GM19351 (cell line): Measurements from ENCODE around the gene SLC6A13.
"Not testable (repeated sequence)": the region's sequence is repeated elsewhere in the genome, so short reads cannot be mapped to it uniquely, and the experiment has no call there.

Source experiments
- ATAC-seq: cut with Tn5 transposase; IDR thresholded peaks from one replicate; pipeline ENCODE4 v1.9.1; 2021; ENCODE audit warnings: mild to moderate bottlenecking, moderate library complexity; ENCODE audit not compliant: unreplicated experiment

SLC6A13 gene

GRCh38 chr12:217029-217428 lies 45.6 kb downstream of the SLC6A13 start:
- ATAC-seq = not testable (repeated sequence)

DNA sequence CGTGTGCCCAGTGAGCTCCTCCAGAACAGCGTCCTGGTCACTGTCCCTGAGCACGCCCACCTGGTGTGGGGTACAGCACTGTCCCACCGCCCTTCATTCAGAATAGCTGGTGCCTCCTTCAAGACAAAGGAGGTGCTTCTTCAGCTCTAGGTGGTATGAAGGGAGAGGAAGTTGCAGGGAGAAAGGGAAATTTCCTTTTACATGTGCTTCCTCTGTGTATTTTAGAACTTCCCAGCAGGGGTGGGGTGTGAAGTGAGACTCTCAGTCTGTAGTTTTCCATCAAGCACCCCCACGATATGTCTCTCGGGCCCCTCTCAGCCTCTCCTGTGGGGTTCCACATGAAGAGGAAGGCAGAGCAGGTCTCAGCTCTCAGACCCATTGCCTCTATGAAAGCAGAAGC lies 47.5 kb downstream of the SLC6A13 start:
- ATAC-seq = no peak

GRCh38 chr12:214003-214741 lies 48.5 kb downstream of the SLC6A13 start, which contains the start of gene SLC6A12:
Gene SLC6A12, minus strand, starts transcription at chr12:214157. Its CDS starts 4,171 bp downstream, at chr12:209986.
- ATAC-seq = no peak

DNA sequence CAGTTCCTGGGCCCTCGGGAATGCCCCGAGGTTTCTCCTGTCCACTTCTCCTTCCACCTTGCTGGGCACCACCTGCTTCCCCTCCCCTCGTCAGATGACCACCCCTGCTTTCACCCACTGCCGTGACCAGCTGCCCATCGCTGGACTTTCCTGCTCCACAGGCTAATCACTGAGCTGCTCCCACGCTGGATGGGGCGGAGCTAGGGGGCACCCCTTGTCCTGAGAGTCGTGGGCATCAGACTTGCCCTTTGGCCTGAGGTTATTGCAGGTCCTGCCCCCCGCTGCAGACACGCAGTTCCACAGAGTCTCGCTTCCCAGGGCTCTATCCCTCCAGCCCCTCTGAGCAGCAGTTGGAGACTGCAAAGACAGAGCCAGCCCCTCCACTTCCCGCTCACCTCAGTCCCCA lies 49.1 kb downstream of the SLC6A13 start:
- ATAC-seq = no peak

GRCh38 chr12:212715-213526 lies 49.7 kb downstream of the SLC6A13 start:
- no peak for ATAC-seq

GRCh38 chr12:212415-212714 lies 50.3 kb downstream of the SLC6A13 start:
- no peak for ATAC-seq

DNA sequence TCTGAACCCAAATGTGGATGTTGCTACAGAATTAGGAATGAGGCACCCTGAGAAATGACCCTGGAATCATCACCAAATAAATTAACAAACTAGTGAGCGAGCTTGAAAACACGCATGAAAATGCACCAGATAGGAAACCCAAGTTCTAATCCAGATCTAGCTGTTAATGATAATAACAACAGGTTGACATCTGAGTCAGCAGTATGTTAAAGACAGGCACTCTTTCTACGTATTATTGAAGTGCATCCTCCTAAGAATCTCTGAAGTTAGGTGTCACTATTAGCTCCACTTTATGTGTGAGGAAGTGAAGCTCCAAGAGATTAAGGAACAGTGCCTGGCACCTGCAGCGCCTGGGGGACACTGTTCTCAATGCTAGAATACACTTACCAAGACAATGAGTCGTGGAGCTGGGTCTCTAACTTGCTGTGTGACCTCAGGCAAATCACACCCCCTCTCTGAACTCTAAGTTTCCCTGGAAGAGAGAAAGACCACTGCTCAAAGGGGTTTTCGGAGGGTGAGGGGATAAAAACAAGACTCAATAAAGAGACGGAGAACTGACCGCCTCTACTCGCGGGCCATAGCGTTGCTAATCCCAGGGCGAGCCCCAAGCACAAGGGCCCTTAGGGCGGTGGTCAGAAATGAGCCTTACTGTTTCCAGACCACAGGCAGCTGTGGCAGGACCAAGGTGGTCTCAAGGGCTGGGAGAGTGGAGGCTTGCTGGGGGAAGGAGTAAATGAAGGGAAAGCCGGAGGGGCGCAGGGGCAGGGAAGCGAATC lies 50.8 kb downstream of the SLC6A13 start:
- no peak for ATAC-seq

GRCh38 chr12:211142-211465 lies 51.5 kb downstream of the SLC6A13 start:
- no peak for ATAC-seq

- no peak for ATAC-seq
These were observed 52.1 kb downstream of the SLC6A13 start for GRCh38 chr12:210277-211141.

DNA sequence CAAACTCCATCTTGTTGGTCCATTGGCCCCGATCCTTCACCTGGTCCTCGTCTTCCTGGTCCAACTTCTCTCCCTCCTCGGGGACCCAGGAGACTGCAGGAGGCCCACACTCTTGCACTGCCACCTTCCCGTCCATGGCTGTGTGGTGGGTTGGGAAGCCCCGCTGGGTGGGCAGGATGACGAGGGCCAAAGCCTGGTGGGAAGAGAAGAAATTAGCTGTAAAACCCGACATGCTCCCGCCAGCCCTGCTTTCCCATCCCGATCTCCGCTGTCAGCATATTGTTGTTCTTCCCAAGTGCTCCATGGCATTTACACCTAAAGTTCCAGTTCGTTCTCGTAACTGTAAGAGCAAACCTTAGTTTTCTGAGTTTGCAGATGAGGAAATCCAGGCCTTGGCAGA lies 52.8 kb downstream of the SLC6A13 start:
- no peak for ATAC-seq

DNA sequence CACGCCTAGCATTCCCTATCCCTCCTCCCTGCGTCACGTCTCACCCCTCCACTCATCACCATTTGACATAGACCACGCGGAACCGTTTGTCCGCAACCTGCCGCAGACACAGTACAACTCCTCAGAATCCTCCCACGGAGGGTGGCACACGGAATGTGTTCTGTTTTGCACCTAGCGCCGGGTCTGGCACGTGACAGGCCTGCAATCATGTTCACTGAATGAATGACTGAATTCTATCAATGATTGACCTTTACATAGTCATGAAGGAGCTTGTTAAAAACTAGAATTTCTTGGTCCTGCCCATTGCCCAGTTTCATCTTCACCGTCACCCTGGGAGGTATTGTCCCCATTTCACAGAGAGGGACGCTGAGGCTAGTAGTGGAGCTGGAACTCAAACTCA lies 53.4 kb downstream of the SLC6A13 start:
- ATAC-seq = no peak

DNA sequence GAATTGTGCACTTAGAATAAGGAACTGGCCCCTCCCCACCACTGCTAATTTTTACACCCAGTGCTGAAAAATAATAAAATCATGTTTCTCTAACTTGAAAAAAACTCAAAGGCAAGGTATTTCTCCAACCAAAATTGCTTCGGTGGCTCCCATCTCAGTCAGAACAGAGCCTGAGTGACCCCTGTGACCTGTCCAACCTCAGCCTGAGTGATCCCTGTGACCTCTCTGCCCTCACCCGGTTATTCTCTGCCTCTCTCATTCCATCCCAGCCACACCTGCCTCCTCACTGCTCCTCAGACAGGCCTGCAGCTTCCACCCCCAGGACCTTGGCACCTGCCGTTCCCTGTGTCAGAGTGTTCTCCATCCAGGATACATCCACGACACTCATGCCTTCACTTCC lies 53.8 kb downstream of the SLC6A13 start:
- ATAC-seq = no peak

- ATAC-seq = no peak
These were observed 54.8 kb downstream of the SLC6A13 start for GRCh38 chr12:207804-208203.

DNA sequence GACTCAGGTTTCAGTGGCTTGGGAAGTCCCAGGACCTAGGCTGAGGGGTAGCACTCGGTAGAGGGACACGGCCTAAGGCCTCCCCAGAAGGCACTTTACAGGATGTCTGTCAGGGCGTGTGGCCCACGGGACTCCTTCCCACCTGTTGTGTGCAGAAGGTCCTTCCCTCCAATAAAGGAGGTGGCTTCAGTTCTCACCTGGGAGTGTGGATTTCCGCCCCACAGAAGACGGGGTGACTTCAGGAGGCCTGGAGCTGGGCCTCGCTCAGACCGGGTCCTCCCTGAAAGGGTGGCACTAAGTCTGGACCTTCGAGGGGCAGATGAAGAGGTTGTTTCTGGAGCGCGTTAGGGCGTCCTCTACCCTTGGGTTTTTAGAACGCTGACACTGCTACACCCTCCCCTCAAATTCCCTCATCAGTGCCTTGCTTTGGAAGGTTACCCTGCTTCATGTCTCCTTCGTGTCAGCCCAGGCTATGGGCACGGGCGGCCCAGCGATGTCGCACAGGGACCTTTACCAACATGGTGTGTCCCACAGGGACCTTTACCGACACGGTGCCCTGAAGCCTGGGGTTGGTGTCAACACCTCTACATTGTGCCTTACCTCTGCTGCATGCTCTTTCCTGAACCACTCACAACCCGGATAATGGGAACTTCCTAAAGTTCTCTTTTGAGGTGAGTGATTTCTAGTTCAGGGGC lies 55.7 kb downstream of the SLC6A13 start:
- no peak for ATAC-seq

DNA sequence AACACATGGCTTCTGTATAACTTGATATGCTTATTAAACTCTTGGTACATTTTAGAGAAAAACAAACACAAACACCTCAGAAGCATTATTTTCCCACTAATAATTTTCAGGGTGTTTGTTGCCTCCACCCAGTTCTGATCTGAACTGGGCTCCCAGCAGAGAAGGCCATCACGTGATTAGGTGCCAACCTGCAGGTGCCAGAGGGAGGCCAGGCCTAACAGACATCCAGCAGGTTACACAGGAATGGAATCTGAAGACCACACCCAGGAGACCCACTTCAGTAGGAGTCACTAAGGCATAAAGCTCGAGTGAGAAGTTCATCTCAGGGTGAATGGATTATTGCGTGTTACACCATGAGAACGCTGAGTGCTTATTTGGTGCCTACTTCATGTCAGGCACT lies 57.6 kb downstream of the SLC6A13 start:
- no peak for ATAC-seq

DNA sequence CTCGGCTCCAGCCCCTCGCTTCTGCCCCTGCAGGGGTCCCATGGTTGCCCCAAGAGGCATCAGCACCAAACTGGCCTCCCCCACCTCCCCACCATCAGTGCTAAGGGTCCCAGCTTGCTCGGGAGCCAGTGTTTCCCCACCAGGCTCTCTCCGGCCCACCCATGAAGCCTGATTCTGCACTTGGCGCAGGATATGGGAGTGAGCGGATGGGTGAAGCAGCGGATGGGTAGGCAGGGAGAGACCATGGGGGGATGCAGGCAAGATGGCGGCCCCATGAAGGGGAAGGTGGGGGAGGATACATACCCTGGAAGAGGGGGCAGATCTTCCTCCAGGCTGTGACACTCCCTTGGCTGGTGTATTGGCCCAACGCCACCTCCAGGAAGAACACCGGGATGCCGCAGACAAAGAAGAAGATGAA lies 58.4 kb downstream of the SLC6A13 start:
- no peak for ATAC-seq

- no peak for ATAC-seq
These were observed 59.0 kb downstream of the SLC6A13 start for GRCh38 chr12:203462-204260.

DNA sequence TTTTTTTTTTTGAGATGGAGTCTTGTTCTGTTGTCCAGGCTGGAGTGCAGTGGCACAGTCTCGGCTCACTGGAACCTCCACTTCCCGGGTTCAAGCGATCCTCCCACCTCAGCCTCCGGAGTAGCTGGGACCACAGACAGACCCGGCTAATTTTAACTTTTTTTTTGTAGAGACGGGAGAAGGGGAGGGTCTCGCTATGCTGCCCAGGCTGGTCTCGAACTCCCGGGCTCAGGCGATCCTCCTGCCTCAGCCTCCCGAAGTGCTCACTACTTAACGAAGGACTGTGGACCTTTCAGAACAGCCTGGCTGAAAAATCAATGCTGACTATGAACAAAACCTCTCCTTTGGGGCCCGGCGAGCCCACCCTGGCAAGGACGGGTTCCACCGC lies 59.6 kb downstream of the SLC6A13 start:
- ATAC-seq = no peak

GRCh38 chr12:202081-202731 lies 60.4 kb downstream of the SLC6A13 start:
- no peak for ATAC-seq
